GM21423 (cell line): ENCODE results near the gene HOXA10.

ENCODE experiments used
- ATAC-seq: cut with Tn5 transposase; IDR thresholded peaks from one replicate; pipeline ENCODE4 v1.9.1; 2021; ENCODE audit warnings: mild to moderate bottlenecking, moderate library complexity; ENCODE audit not compliant: unreplicated experiment

Gene HOXA10

GRCh38 chr7:27157702-27158431, 16.3 kb downstream of the HOXA10 start:
- no peak for ATAC-seq

GRCh38 chr7:27156916-27157701, 17.0 kb downstream of the HOXA10 start:
- ATAC-seq = no peak

- ATAC-seq = no peak
Observed at GRCh38 chr7:27156508-27156898, 17.6 kb downstream of the HOXA10 start, which contains the start of gene HOXA7. Gene HOXA7, minus strand, starts transcription at chr7:27156675. Its CDS starts 130 bp downstream, at chr7:27156545.

- ATAC-seq = no peak
Observed at GRCh38 chr7:27155816-27156507, 18.2 kb downstream of the HOXA10 start.

GRCh38 chr7:27154901-27155815, 19.0 kb downstream of the HOXA10 start:
- ATAC-seq = no peak

GRCh38 chr7:27154369-27154768, 19.8 kb downstream of the HOXA10 start:
- ATAC-seq = no peak

GRCh38 chr7:27153526-27153925, 20.6 kb downstream of the HOXA10 start:
- no peak for ATAC-seq

- ATAC-seq = no peak
Observed at GRCh38 chr7:27152816-27153442, 21.2 kb downstream of the HOXA10 start.

GRCh38 chr7:27151931-27152815, 21.9 kb downstream of the HOXA10 start, which contains the start of gene HOXA3:
Gene HOXA3, minus strand, starts transcription at chr7:27152583. Its CDS starts 41,943 bp downstream, at chr7:27110640.
- no peak for ATAC-seq

- ATAC-seq = no peak
Observed at GRCh38 chr7:27151341-27151930, 22.7 kb downstream of the HOXA10 start.

- peak; percentile 83 for ATAC-seq
Observed at GRCh38 chr7:27150568-27151340, 23.4 kb downstream of the HOXA10 start.

- ATAC-seq = no peak
Observed at GRCh38 chr7:27149842-27150567, 24.1 kb downstream of the HOXA10 start.

GRCh38 chr7:27148756-27149641, 25.1 kb downstream of the HOXA10 start:
- ATAC-seq = no peak

- ATAC-seq = no peak
Observed at GRCh38 chr7:27148031-27148755, 25.9 kb downstream of the HOXA10 start.

- no peak for ATAC-seq
Observed at GRCh38 chr7:27147199-27148030, 26.7 kb downstream of the HOXA10 start, which contains the start of gene HOXA6. Gene HOXA6, minus strand, starts transcription at chr7:27147774. Its CDS starts 25 bp downstream, at chr7:27147749.
